ENCODE data around the gene HNF1B.

- TF ChIP-seq POLR2A (IDR thresholded peaks at IDR 0.05; ENCODE audit: low read depth, low read length) (no peak), POLR2AphosphoS5 (IDR thresholded peaks at IDR 0.05; ENCODE audit: low read depth, low read length) (no peak)
Observed at GRCh38 chr17:37787055-37787757, 42.3 kb upstream of the HNF1B start.
